Measurements from ENCODE around the gene RFC1.
"Not testable (repeated sequence)": the region's sequence is repeated elsewhere in the genome, so short reads cannot be mapped to it uniquely, and the experiment has no call there.

The RFC1 gene

GRCh38 chr4:39354254-39354552 is 12.0 kb downstream of the RFC1 start:
- no peak overlapping the region for H3K4ac ChIP-seq (ENCODE audit: low read length)
- peaks cover 1% of the 10 kb centered on the region for H3K79me1 ChIP-seq (ENCODE audit: low read depth, low read length)
- H2BK5ac ChIP-seq (ENCODE audit: low read length): no peak overlapping the region
- no peak overlapping the region for H3K4me2 ChIP-seq (ENCODE audit: insufficient read depth, low read length, poor library complexity, severe bottlenecking)
- no peak overlapping the region for H2BK120ac ChIP-seq (ENCODE audit: low read depth, low read length)
- no peak overlapping the region for H3K18ac ChIP-seq (ENCODE audit: low read length)
- H3K27ac ChIP-seq (replicated peaks; ENCODE audit: low read length): no peak overlapping the region
- H2AK5ac ChIP-seq (ENCODE audit: low read depth, low read length): no peak overlapping the region
- no peak overlapping the region for H3K14ac ChIP-seq (ENCODE audit: low read length)
- H3K23ac ChIP-seq (ENCODE audit: low read depth, low read length, poor library complexity): no peak overlapping the region
- no peak for DNase-seq (ENCODE audit: low spot score)
- no peak overlapping the region for H4K91ac ChIP-seq (ENCODE audit: low read depth, low read length, poor library complexity)
- H4K8ac ChIP-seq (ENCODE audit: low read depth, low read length): no peak overlapping the region
- H3K36me3 ChIP-seq (replicated peaks in 1 of 2; ENCODE audit: control insufficient read depth in 2 of 2, insufficient read depth in 2 of 2, low read length in 2 of 2): peaks cover 1 to 44% of the 10 kb centered on the region in 2 donors
- H3K9me3 ChIP-seq (replicated peaks in 1 of 2; ENCODE audit: control insufficient read depth in 2 of 2, insufficient read depth in 1 of 2, low read depth in 1 of 2, low read length in 2 of 2): peaks cover 0 to 19% of the 10 kb centered on the region in 2 donors
- no peaks in the 10 kb centered on the region for H3K27me3 ChIP-seq (ENCODE audit: control insufficient read depth in 3 of 3, insufficient read depth in 3 of 3, low read depth in 1 of 3, low read length in 3 of 3)
- no peak overlapping the region for H2AFZ ChIP-seq (ENCODE audit: low read length)
- H3K9ac ChIP-seq (ENCODE audit: low read depth, low read length, poor library complexity): no peak overlapping the region
- peaks cover 0 to 3% of the 10 kb centered on the region in 2 donors for H3K4me1 ChIP-seq (ENCODE audit: control insufficient read depth in 2 of 2, insufficient read depth in 1 of 2, low read depth in 1 of 2, low read length in 2 of 2)
- WGBS, 2 donors (ENCODE audit: extremely low coverage in 2 of 2, insufficient read length in 2 of 2, insufficient replicate concordance in 1 of 2): no CpG with 5 or more reads among the region's 1 CpG
- no peak overlapping the region for H2BK12ac ChIP-seq (ENCODE audit: low read length)
- no peak overlapping the region for H3K4me3 ChIP-seq (ENCODE audit: low read length in 2 of 2)
- no peak overlapping the region for H2BK15ac ChIP-seq (ENCODE audit: low read length)

- Histone ChIP-seq H3K9me3 (replicated peaks in 1 of 2; ENCODE audit: control insufficient read depth in 2 of 2, insufficient read depth in 1 of 2, low read depth in 1 of 2, low read length in 2 of 2) (peaks cover 0 to 20% of the 10 kb centered on the region in 2 donors), H3K9ac (ENCODE audit: low read depth, low read length, poor library complexity) (no peak overlapping the region), H3K27ac (replicated peaks; ENCODE audit: low read length) (no peak overlapping the region), H3K4ac (ENCODE audit: low read length) (no peak overlapping the region), H3K27me3 (ENCODE audit: control insufficient read depth in 3 of 3, insufficient read depth in 3 of 3, low read depth in 1 of 3, low read length in 3 of 3) (no peaks in the 10 kb centered on the region), H3K36me3 (replicated peaks in 1 of 2; ENCODE audit: control insufficient read depth in 2 of 2, insufficient read depth in 2 of 2, low read length in 2 of 2) (peaks cover 1 to 44% of the 10 kb centered on the region in 2 donors), H3K79me1 (ENCODE audit: low read depth, low read length) (peaks cover 1% of the 10 kb centered on the region), H2BK5ac (ENCODE audit: low read length) (no peak overlapping the region), H2BK120ac (ENCODE audit: low read depth, low read length) (no peak overlapping the region), H4K91ac (ENCODE audit: low read depth, low read length, poor library complexity) (no peak overlapping the region), H2AFZ (ENCODE audit: low read length) (no peak overlapping the region), H2AK5ac (ENCODE audit: low read depth, low read length) (no peak overlapping the region), H4K8ac (ENCODE audit: low read depth, low read length) (no peak overlapping the region), H3K4me3 (ENCODE audit: low read length in 2 of 2) (no peak overlapping the region), H3K23ac (ENCODE audit: low read depth, low read length, poor library complexity) (no peak overlapping the region), H3K4me1 (ENCODE audit: control insufficient read depth in 2 of 2, insufficient read depth in 1 of 2, low read depth in 1 of 2, low read length in 2 of 2) (peaks cover 0 to 3% of the 10 kb centered on the region in 2 donors), H3K18ac (ENCODE audit: low read length) (no peak overlapping the region), H2BK12ac (ENCODE audit: low read length) (no peak overlapping the region), H2BK15ac (ENCODE audit: low read length) (no peak overlapping the region), H3K14ac (ENCODE audit: low read length) (no peak overlapping the region), H3K4me2 (ENCODE audit: insufficient read depth, low read length, poor library complexity, severe bottlenecking) (no peak overlapping the region)
- DNase-seq (ENCODE audit: low spot score): no peak
- 100% methylated on average over 1 of the region's 5 CpGs for WGBS, 2 donors (ENCODE audit: extremely low coverage in 2 of 2, insufficient read length in 2 of 2, insufficient replicate concordance in 1 of 2)
These were observed 12.5 kb downstream of the RFC1 start for GRCh38 chr4:39353478-39354253.

- not testable (repeated sequence) for H3K27me3 ChIP-seq (ENCODE audit: control insufficient read depth in 3 of 3, insufficient read depth in 3 of 3, low read depth in 1 of 3, low read length in 3 of 3); H2BK15ac ChIP-seq (ENCODE audit: low read length); H3K4ac ChIP-seq (ENCODE audit: low read length); H4K8ac ChIP-seq (ENCODE audit: low read depth, low read length); H2BK12ac ChIP-seq (ENCODE audit: low read length); H3K4me1 ChIP-seq (ENCODE audit: control insufficient read depth in 2 of 2, insufficient read depth in 1 of 2, low read depth in 1 of 2, low read length in 2 of 2); H4K91ac ChIP-seq (ENCODE audit: low read depth, low read length, poor library complexity); H3K9ac ChIP-seq (ENCODE audit: low read depth, low read length, poor library complexity); H3K79me1 ChIP-seq (ENCODE audit: low read depth, low read length); H3K18ac ChIP-seq (ENCODE audit: low read length); H2AK5ac ChIP-seq (ENCODE audit: low read depth, low read length); H2AFZ ChIP-seq (ENCODE audit: low read length); H2BK5ac ChIP-seq (ENCODE audit: low read length); H3K4me2 ChIP-seq (ENCODE audit: insufficient read depth, low read length, poor library complexity, severe bottlenecking); H3K4me3 ChIP-seq (ENCODE audit: low read length in 2 of 2); H3K23ac ChIP-seq (ENCODE audit: low read depth, low read length, poor library complexity); DNase-seq (ENCODE audit: low spot score); H3K27ac ChIP-seq (replicated peaks; ENCODE audit: low read length); H3K14ac ChIP-seq (ENCODE audit: low read length); H2BK120ac ChIP-seq (ENCODE audit: low read depth, low read length)
- Histone ChIP-seq H3K9me3 (replicated peaks in 1 of 2; ENCODE audit: control insufficient read depth in 2 of 2, insufficient read depth in 1 of 2, low read depth in 1 of 2, low read length in 2 of 2) (peaks cover 0 to 20% of the 10 kb centered on the region in 2 donors), H3K36me3 (replicated peaks in 1 of 2; ENCODE audit: control insufficient read depth in 2 of 2, insufficient read depth in 2 of 2, low read length in 2 of 2) (peaks cover 1 to 41% of the 10 kb centered on the region in 2 donors)
- WGBS, 2 donors (ENCODE audit: extremely low coverage in 2 of 2, insufficient read length in 2 of 2, insufficient replicate concordance in 1 of 2): no CpG with 5 or more reads among the region's 6 CpGs
These were observed 13.0 kb downstream of the RFC1 start for GRCh38 chr4:39353149-39353477.

GRCh38 chr4:39349326-39349725 is 16.8 kb downstream of the RFC1 start:
- Histone ChIP-seq H3K23ac (ENCODE audit: low read depth, low read length, poor library complexity) (no peak overlapping the region), H3K9me3 (replicated peaks in 1 of 2; ENCODE audit: control insufficient read depth in 2 of 2, insufficient read depth in 1 of 2, low read depth in 1 of 2, low read length in 2 of 2) (peaks cover 0 to 25% of the 10 kb centered on the region in 2 donors), H3K4me3 (ENCODE audit: low read length in 2 of 2) (no peak overlapping the region), H3K27ac (replicated peaks; ENCODE audit: low read length) (no peak overlapping the region), H3K9ac (ENCODE audit: low read depth, low read length, poor library complexity) (no peak overlapping the region), H3K79me1 (ENCODE audit: low read depth, low read length) (no peaks in the 10 kb centered on the region), H3K27me3 (ENCODE audit: control insufficient read depth in 3 of 3, insufficient read depth in 3 of 3, low read depth in 1 of 3, low read length in 3 of 3) (no peaks in the 10 kb centered on the region), H3K18ac (ENCODE audit: low read length) (no peak overlapping the region), H2BK15ac (ENCODE audit: low read length) (no peak overlapping the region), H3K14ac (ENCODE audit: low read length) (no peak overlapping the region), H4K91ac (ENCODE audit: low read depth, low read length, poor library complexity) (no peak overlapping the region), H2BK12ac (ENCODE audit: low read length) (no peak overlapping the region), H2BK120ac (ENCODE audit: low read depth, low read length) (no peak overlapping the region), H3K4me2 (ENCODE audit: insufficient read depth, low read length, poor library complexity, severe bottlenecking) (no peak overlapping the region), H3K4me1 (ENCODE audit: control insufficient read depth in 2 of 2, insufficient read depth in 1 of 2, low read depth in 1 of 2, low read length in 2 of 2) (peaks cover 1 to 3% of the 10 kb centered on the region in 2 donors), H3K4ac (ENCODE audit: low read length) (no peak overlapping the region), H4K8ac (ENCODE audit: low read depth, low read length) (no peak overlapping the region), H2BK5ac (ENCODE audit: low read length) (no peak overlapping the region), H2AK5ac (ENCODE audit: low read depth, low read length) (no peak overlapping the region), H2AFZ (ENCODE audit: low read length) (no peak overlapping the region), H3K36me3 (replicated peaks in 1 of 2; ENCODE audit: control insufficient read depth in 2 of 2, insufficient read depth in 2 of 2, low read length in 2 of 2) (peaks cover 1 to 68% of the 10 kb centered on the region in 2 donors)
- WGBS, 2 donors (ENCODE audit: extremely low coverage in 2 of 2, insufficient read length in 2 of 2, insufficient replicate concordance in 1 of 2): no CpG with 5 or more reads among the region's 2 CpGs
- no peak for DNase-seq (ENCODE audit: low spot score)
